ENCODE measurements around the gene ZNF57.

- TF ChIP-seq CTCF (IDR thresholded peaks at IDR 0.05 in 8 of 11, conservative IDR thresholded peaks at IDR 0.05 in 3 of 11) (no peak), POLR2A (IDR thresholded peaks at IDR 0.05) (no peak)
Measured at GRCh38 chr19:2902590-2903218, 2.0 kb downstream of the ZNF57 start.
